Vagina (tissue), 2 donors: Measurements from ENCODE around the gene EFNA3.

ENCODE experiments used
- POLR2A ChIP-seq, 2 donors: fragments of 450-650 bp; IDR thresholded peaks; one replicate each; pipeline ENCODE4 v1.6.1; 2017; ENCODE audit warnings: antibody characterized with exemption in 2 of 2, mild to moderate bottlenecking in 2 of 2, moderate library complexity in 2 of 2
- POLR2AphosphoS5 ChIP-seq, 2 donors: sonication (generic); formaldehyde crosslinking; IDR thresholded peaks; one replicate each; pipeline ENCODE4 v1.9.0; 2017; ENCODE audit warnings: antibody characterized with exemption in 2 of 2, mild to moderate bottlenecking in 2 of 2, low read depth in 1 of 2; ENCODE audit not compliant: insufficient read depth in 1 of 2
- TF ChIP-seq, protein P1 (sequence below), 3 experiments: fragments of 450-650 bp in 2 of 3; fragments of 200-600 bp in 1 of 3; sonication (generic) in 1 of 3; IDR thresholded peaks; one replicate each; pipeline ENCODE4 v1.5.1; 2017 to 2019; ENCODE audit warnings: antibody characterized with exemption in 3 of 3, mild to moderate bottlenecking in 2 of 3, moderate library complexity in 2 of 3

- TF ChIP-seq POLR2AphosphoS5 (IDR thresholded peaks at IDR 0.05; ENCODE audit: insufficient read depth in 1 of 2, low read depth in 1 of 2): no peak
- no peak for TF ChIP-seq POLR2A (IDR thresholded peaks at IDR 0.05)
- TF ChIP-seq, protein P1, sequence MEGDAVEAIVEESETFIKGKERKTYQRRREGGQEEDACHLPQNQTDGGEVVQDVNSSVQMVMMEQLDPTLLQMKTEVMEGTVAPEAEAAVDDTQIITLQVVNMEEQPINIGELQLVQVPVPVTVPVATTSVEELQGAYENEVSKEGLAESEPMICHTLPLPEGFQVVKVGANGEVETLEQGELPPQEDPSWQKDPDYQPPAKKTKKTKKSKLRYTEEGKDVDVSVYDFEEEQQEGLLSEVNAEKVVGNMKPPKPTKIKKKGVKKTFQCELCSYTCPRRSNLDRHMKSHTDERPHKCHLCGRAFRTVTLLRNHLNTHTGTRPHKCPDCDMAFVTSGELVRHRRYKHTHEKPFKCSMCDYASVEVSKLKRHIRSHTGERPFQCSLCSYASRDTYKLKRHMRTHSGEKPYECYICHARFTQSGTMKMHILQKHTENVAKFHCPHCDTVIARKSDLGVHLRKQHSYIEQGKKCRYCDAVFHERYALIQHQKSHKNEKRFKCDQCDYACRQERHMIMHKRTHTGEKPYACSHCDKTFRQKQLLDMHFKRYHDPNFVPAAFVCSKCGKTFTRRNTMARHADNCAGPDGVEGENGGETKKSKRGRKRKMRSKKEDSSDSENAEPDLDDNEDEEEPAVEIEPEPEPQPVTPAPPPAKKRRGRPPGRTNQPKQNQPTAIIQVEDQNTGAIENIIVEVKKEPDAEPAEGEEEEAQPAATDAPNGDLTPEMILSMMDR (IDR thresholded peaks at IDR 0.05): no peak
Observed at GRCh38 chr1:155064111-155064831, 14.4 kb upstream of the EFNA3 start.
